ENCODE results near the gene XYLT1.

The XYLT1 gene

GRCh38 chr16:17281052-17281451 is 189.7 kb downstream of the XYLT1 start:
- no peak for DNase-seq (ENCODE audit: low read depth)

GRCh38 chr16:17278988-17279387 is 191.8 kb downstream of the XYLT1 start:
- DNase-seq (ENCODE audit: low read depth): no peak

GRCh38 chr16:17277981-17278381 is 192.8 kb downstream of the XYLT1 start:
- no peak for DNase-seq (ENCODE audit: low read depth)

- no peak for DNase-seq (ENCODE audit: low read depth)
Measured at GRCh38 chr16:17276610-17277009, 194.2 kb downstream of the XYLT1 start.

- DNase-seq (ENCODE audit: low read depth): no peak
Measured at GRCh38 chr16:17276010-17276530, 194.7 kb downstream of the XYLT1 start.

GRCh38 chr16:17275076-17276009 is 195.4 kb downstream of the XYLT1 start:
- no peak for DNase-seq (ENCODE audit: low read depth)

GRCh38 chr16:17273142-17273561 is 197.6 kb downstream of the XYLT1 start:
- DNase-seq (ENCODE audit: low read depth): peak; percentile 85

- DNase-seq (ENCODE audit: low read depth): no peak
Measured at GRCh38 chr16:17272716-17273115, 198.0 kb downstream of the XYLT1 start.

- no peak for DNase-seq (ENCODE audit: low read depth)
Measured at GRCh38 chr16:17271687-17272086, 199.1 kb downstream of the XYLT1 start.

- no peak for DNase-seq (ENCODE audit: low read depth)
Measured at GRCh38 chr16:17270683-17271109, 200.1 kb downstream of the XYLT1 start.

- DNase-seq (ENCODE audit: low read depth): no peak
Measured at GRCh38 chr16:17270111-17270510, 200.6 kb downstream of the XYLT1 start.

GRCh38 chr16:17269439-17269838 is 201.3 kb downstream of the XYLT1 start:
- DNase-seq (ENCODE audit: low read depth): no peak

GRCh38 chr16:17266608-17267313 is 204.0 kb downstream of the XYLT1 start:
- DNase-seq (ENCODE audit: low read depth): no peak

- no peak for DNase-seq (ENCODE audit: low read depth)
Measured at GRCh38 chr16:17265154-17265553, 205.6 kb downstream of the XYLT1 start.

GRCh38 chr16:17261197-17261858 is 209.4 kb downstream of the XYLT1 start:
- no peak for DNase-seq (ENCODE audit: low read depth)

GRCh38 chr16:17260276-17260849 is 210.4 kb downstream of the XYLT1 start:
- no peak for DNase-seq (ENCODE audit: low read depth)

GRCh38 chr16:17259751-17260270 is 210.9 kb downstream of the XYLT1 start:
- DNase-seq (ENCODE audit: low read depth): no peak

GRCh38 chr16:17258848-17259713 is 211.7 kb downstream of the XYLT1 start:
- no peak for DNase-seq (ENCODE audit: low read depth)

- DNase-seq (ENCODE audit: low read depth): no peak
Measured at GRCh38 chr16:17258077-17258599, 212.6 kb downstream of the XYLT1 start.

- DNase-seq (ENCODE audit: low read depth): no peak
Measured at GRCh38 chr16:17257426-17258023, 213.2 kb downstream of the XYLT1 start.

Measured in stromal cell of bone marrow (primary cell).